ENCODE results near the gene SPHKAP. TPM values are rescaled to one million over a fixed set of nuclear protein-coding genes. Genes with fewer than 3 reads are reported as not detected.

SPHKAP gene
- total RNA-seq, 3 donors from 2014 or later (not counting 1 experiment from before 2014, with no cell fraction given) = not detected

DNA sequence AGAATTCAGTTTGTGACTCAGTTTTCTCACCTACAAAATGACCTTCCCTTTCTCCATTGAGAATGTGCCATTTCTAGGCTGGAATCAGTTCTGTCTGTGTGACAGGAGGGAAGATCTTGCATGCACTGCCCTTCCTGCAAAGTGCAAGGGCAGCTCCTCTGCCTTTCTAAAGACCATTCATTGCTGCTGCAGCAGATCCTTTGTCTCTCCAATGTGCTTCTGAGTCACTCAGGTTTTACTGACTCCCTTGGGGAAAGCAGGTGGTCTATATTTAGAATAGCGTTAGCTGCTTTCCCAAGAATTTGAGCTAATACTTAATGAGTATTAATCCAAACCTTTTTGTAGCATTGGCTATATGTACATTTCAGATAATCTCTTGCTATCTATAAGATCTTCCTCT, 247.6 kb downstream of the SPHKAP start:
- Mint-ChIP-seq H3K36me3 (no peaks in the 10 kb centered on the region), H3K4me3 (no peak overlapping the region), H3K27me3 (ENCODE audit: low read depth in 2 of 2) (no peaks in the 10 kb centered on the region), H3K9me3 (peaks cover 2 to 4% of the 10 kb centered on the region in 2 donors), H3K27ac (no peak overlapping the region), H3K4me1 (no peaks in the 10 kb centered on the region)
- intact Hi-C loops (cut with micrococcal nuclease) = no loop called here
- Histone ChIP-seq H3K9me3 (ENCODE audit: control insufficient read depth, insufficient read depth, low read length) (no peaks in the 10 kb centered on the region), H3K4me3 (ENCODE audit: low read length) (no peak overlapping the region), H3K4me1 (ENCODE audit: control insufficient read depth, insufficient read depth, low read length) (no peaks in the 10 kb centered on the region), H3K27ac (ENCODE audit: low read length) (no peak overlapping the region), H3K36me3 (ENCODE audit: control insufficient read depth, insufficient read depth, low read length) (no peaks in the 10 kb centered on the region), H3K27me3 (ENCODE audit: control insufficient read depth, insufficient read depth, low read length) (no peaks in the 10 kb centered on the region)
- TF ChIP-seq, protein P1, sequence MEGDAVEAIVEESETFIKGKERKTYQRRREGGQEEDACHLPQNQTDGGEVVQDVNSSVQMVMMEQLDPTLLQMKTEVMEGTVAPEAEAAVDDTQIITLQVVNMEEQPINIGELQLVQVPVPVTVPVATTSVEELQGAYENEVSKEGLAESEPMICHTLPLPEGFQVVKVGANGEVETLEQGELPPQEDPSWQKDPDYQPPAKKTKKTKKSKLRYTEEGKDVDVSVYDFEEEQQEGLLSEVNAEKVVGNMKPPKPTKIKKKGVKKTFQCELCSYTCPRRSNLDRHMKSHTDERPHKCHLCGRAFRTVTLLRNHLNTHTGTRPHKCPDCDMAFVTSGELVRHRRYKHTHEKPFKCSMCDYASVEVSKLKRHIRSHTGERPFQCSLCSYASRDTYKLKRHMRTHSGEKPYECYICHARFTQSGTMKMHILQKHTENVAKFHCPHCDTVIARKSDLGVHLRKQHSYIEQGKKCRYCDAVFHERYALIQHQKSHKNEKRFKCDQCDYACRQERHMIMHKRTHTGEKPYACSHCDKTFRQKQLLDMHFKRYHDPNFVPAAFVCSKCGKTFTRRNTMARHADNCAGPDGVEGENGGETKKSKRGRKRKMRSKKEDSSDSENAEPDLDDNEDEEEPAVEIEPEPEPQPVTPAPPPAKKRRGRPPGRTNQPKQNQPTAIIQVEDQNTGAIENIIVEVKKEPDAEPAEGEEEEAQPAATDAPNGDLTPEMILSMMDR (IDR thresholded peaks at IDR 0.05) = no peak
- DNase-seq = no peak
- ATAC-seq = no peak
- no CpG with 5 or more reads among the region's 1 CpG for WGBS (ENCODE audit: insufficient coverage)

DNA sequence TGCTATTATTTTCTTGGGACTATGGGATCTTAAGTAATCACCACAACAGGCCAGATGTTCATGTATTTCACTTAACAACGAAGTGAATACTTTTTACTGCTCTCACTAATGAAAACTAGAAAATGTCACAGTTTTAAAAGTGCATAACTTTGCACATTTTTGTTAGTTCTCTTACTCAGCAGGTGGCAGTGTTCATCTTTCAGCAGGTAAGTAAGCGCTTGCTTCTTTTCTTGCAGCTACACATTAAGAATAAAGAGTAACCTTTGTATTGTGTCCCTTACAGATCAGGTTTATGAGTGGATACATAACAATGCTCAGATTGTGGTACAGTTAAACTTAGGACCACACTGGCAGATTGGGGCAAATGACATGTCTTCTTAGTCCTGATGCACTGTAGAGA, 249.1 kb downstream of the SPHKAP start:
- Histone ChIP-seq H3K4me3 (ENCODE audit: low read length) (no peak overlapping the region), H3K36me3 (ENCODE audit: control insufficient read depth, insufficient read depth, low read length) (no peaks in the 10 kb centered on the region), H3K27me3 (ENCODE audit: control insufficient read depth, insufficient read depth, low read length) (no peaks in the 10 kb centered on the region), H3K27ac (ENCODE audit: low read length) (no peak overlapping the region), H3K4me1 (ENCODE audit: control insufficient read depth, insufficient read depth, low read length) (no peaks in the 10 kb centered on the region), H3K9me3 (ENCODE audit: control insufficient read depth, insufficient read depth, low read length) (no peaks in the 10 kb centered on the region)
- no peak for ATAC-seq
- H3K4me3 Mint-ChIP-seq = no peak overlapping the region
- no peak overlapping the region for H3K27ac Mint-ChIP-seq
- no peak for DNase-seq
- no peaks in the 10 kb centered on the region for H3K27me3 Mint-ChIP-seq (ENCODE audit: low read depth in 2 of 2)
- H3K36me3 Mint-ChIP-seq = no peaks in the 10 kb centered on the region
- WGBS (ENCODE audit: insufficient coverage) = 82% methylated on average over 2 of the region's 2 CpGs
- no peaks in the 10 kb centered on the region for H3K4me1 Mint-ChIP-seq
- H3K9me3 Mint-ChIP-seq = peaks cover under 1 to 4% of the 10 kb centered on the region in 2 donors
- TF ChIP-seq, protein P1 (IDR thresholded peaks at IDR 0.05) = no peak
- intact Hi-C loops (cut with micrococcal nuclease) = no loop called here

DNA sequence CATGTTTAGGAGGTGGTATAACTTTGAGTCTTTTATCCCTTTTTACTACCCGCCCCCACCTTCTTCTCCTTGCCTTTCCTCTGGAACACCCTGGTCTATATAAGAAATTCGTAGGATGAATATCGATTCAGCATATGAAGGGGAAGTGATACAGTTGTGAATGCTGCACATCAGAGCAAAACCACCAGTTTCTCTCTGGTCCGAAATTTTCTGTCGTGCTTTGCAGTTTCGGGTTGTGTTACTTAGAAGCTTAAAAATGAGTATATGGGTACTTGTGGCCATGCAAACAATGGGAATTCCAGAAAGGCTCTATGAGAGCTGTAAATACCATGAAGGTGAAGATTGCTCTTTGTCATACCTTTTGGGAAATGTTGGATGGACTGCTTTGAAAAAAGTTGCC, 249.5 kb downstream of the SPHKAP start:
- no peak overlapping the region for H3K27ac ChIP-seq (ENCODE audit: low read length)
- no peaks in the 10 kb centered on the region for H3K4me1 ChIP-seq (ENCODE audit: control insufficient read depth, insufficient read depth, low read length)
- intact Hi-C loops (cut with micrococcal nuclease) = no loop called here
- no peak overlapping the region for H3K4me3 ChIP-seq (ENCODE audit: low read length)
- no peak overlapping the region for H3K4me3 Mint-ChIP-seq
- no peaks in the 10 kb centered on the region for H3K27me3 Mint-ChIP-seq (ENCODE audit: low read depth in 2 of 2)
- no peaks in the 10 kb centered on the region for H3K36me3 ChIP-seq (ENCODE audit: control insufficient read depth, insufficient read depth, low read length)
- TF ChIP-seq, protein P1 (IDR thresholded peaks at IDR 0.05) = no peak
- H3K27ac Mint-ChIP-seq = no peak overlapping the region
- no peaks in the 10 kb centered on the region for H3K9me3 ChIP-seq (ENCODE audit: control insufficient read depth, insufficient read depth, low read length)
- H3K9me3 Mint-ChIP-seq = peaks cover 4% of the 10 kb centered on the region in 2 donors
- H3K36me3 Mint-ChIP-seq = no peaks in the 10 kb centered on the region
- DNase-seq = no peak
- 80% methylated on average over 5 of the region's 6 CpGs for WGBS (ENCODE audit: insufficient coverage)
- no peaks in the 10 kb centered on the region for H3K27me3 ChIP-seq (ENCODE audit: control insufficient read depth, insufficient read depth, low read length)
- H3K4me1 Mint-ChIP-seq = no peaks in the 10 kb centered on the region
- no peak for ATAC-seq
